Right lobe of liver (tissue), 4 donors: Measurements from ENCODE around the gene PKP4.

Experiments
- POLR2A ChIP-seq: fragments of 450-650 bp; IDR thresholded peaks from one replicate; pipeline ENCODE4 v1.6.1; 2017; ENCODE audit warnings: antibody characterized with exemption, mild to moderate bottlenecking
- TF ChIP-seq, protein P1 (sequence below), 4 donors: fragments of 200-600 bp in 3 of 4; fragments of 450-650 bp in 1 of 4; IDR thresholded peaks; one replicate each; pipeline versions ENCODE4 v1.5.1 to v1.8.0; 2016 to 2022; ENCODE audit warnings: antibody characterized with exemption in 4 of 4, mild to moderate bottlenecking in 2 of 4
- donor health status: DM: no; HTN: no; CAD: no.
- donor health status: DM: no; HTN: no; CAD: no.
- donor health status: DM: no; HTN: yes; CAD: no.

DNA sequence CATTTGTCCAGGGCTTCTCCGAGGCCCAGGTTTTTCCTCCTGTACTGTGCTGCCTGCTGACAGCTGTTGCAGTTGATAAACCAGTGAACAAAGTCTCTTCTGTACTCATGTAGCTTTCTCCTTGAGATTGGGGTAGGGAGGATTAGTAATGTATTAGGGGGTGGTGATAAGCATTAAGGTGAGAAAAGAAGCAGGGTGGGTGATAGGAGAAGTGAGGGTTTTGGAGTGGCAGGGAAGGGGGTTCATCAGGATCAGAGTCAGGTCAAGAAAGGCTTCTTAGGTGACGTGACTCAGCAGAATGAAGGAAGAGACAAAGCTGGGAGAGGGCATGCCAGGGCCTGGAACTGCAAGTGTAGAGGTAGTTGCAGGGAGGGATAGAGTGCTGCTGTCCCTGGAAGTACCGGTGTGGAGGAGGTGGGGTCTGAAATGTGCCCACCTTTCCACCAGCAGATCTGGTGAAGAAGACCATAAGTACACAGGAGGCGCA, 48.7 kb downstream of the PKP4 start:
- TF ChIP-seq, protein P1, sequence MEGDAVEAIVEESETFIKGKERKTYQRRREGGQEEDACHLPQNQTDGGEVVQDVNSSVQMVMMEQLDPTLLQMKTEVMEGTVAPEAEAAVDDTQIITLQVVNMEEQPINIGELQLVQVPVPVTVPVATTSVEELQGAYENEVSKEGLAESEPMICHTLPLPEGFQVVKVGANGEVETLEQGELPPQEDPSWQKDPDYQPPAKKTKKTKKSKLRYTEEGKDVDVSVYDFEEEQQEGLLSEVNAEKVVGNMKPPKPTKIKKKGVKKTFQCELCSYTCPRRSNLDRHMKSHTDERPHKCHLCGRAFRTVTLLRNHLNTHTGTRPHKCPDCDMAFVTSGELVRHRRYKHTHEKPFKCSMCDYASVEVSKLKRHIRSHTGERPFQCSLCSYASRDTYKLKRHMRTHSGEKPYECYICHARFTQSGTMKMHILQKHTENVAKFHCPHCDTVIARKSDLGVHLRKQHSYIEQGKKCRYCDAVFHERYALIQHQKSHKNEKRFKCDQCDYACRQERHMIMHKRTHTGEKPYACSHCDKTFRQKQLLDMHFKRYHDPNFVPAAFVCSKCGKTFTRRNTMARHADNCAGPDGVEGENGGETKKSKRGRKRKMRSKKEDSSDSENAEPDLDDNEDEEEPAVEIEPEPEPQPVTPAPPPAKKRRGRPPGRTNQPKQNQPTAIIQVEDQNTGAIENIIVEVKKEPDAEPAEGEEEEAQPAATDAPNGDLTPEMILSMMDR (IDR thresholded peaks at IDR 0.05) = no peak
- no peak for TF ChIP-seq POLR2A
